ENCODE results near the gene VAMP1.
"Not testable (repeated sequence)": the region's sequence is repeated elsewhere in the genome, so short reads cannot be mapped to it uniquely, and the experiment has no call there.

DNA sequence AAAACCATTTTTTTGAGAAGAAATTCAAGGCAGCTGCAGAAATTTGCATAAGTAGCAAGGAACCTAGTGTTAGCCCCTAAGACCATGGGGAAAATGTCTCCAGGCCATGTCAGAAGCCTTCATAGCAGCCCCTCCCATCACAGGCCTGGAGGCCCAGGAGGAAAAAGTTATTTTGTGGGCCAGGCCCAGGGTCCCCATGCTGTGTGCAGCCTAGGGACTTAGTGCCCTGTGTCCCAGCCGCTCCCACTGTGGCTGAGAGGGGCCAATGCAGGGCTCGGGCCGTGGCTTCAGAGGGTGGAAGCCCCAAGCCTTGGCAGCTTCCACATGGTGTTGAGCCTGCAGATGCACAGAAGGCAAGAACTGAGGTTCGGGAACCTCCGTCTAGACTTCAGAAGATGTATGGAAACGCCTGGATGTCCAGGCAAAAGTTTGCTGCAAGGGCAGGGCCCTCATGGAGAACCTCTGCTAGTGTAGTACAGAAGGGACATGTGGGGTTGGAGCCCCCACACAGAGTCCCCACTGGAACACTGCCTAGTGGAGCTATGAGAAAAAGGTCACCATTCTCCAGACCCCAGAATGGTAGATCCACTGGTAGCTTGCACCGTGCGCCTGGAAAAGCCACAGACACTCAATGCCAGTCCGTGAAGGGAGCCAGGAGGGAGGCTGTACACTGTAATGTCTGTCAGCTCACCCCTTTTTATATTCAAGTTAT, 2.8 kb downstream of the VAMP1 start:
- TF ChIP-seq CTCF, POLR2A (IDR thresholded peaks at IDR 0.05): not testable (repeated sequence)

Data from lower leg skin (tissue), 3 donors.